Small intestine (tissue), 7 donors: ENCODE measurements around the gene LRRC25. TPM values are rescaled to one million over a fixed set of nuclear protein-coding genes. Genes with fewer than 3 reads are reported as not detected.
"Not testable (repeated sequence)": the region's sequence is repeated elsewhere in the genome, so short reads cannot be mapped to it uniquely, and the experiment has no call there.

Experiments used
- DNase-seq, 2 donors: peaks; one replicate each; pipeline versions ENCODE4 v3.0.0 to v3.0.0-alpha.2; 2013
- FAIRE-seq: peaks from 2 replicates; lab custom pipeline; 2012; peaks lifted over from hg19 to GRCh38; lab: Jason Lieb, UNC
- H3K27ac ChIP-seq, 3 donors: one replicate each; pipeline ENCODE4 v1.5.1; 2013; ENCODE audit warnings: low read length in 2 of 3, mild to moderate bottlenecking in 2 of 3, control low read depth in 1 of 3, inconsistent platforms in 1 of 3, low read depth in 1 of 3, moderate library complexity in 1 of 3
- H3K27me3 ChIP-seq, 3 donors: one replicate each; pipeline ENCODE4 v1.6.1; 2013; ENCODE audit warnings: low read length in 3 of 3, inconsistent platforms in 1 of 3; ENCODE audit not compliant: control insufficient read depth in 3 of 3, insufficient read depth in 3 of 3
- H3K36me3 ChIP-seq, 3 donors: one replicate each; pipeline ENCODE4 v1.6.1; 2013; ENCODE audit warnings: low read length in 3 of 3, inconsistent platforms in 1 of 3, low read depth in 1 of 3, mild to moderate bottlenecking in 1 of 3, moderate library complexity in 1 of 3; ENCODE audit not compliant: control insufficient read depth in 3 of 3, insufficient read depth in 2 of 3
- H3K4me1 ChIP-seq, 3 donors: one replicate each; pipeline ENCODE4 v1.6.1; 2013; ENCODE audit warnings: low read length in 2 of 3, inconsistent platforms in 1 of 3, low read depth in 1 of 3, mild to moderate bottlenecking in 1 of 3, moderate library complexity in 1 of 3; ENCODE audit not compliant: control insufficient read depth in 3 of 3, insufficient read depth in 2 of 3
- H3K4me3 ChIP-seq, 3 donors: one replicate each; pipeline ENCODE4 v1.5.1; 2013; ENCODE audit warnings: low read length in 3 of 3, control low read depth in 1 of 3, inconsistent platforms in 1 of 3, low read depth in 1 of 3, mild to moderate bottlenecking in 1 of 3, moderate library complexity in 1 of 3
- H3K9me3 ChIP-seq, 2 donors: one replicate each; pipeline ENCODE4 v1.6.1; 2013; ENCODE audit warnings: low read depth in 1 of 2, low read length in 1 of 2; ENCODE audit not compliant: control insufficient read depth in 2 of 2, insufficient read depth in 1 of 2
- WGBS, 3 donors: extraction: QIAGEN DNeasy Blood & Tissue Kit; methylation state at CpG; one replicate each; pipeline ENCODE4 v1.1.7; 2013; 5-methylcytosine and 5-hydroxymethylcytosine counted together
- polyA plus RNA-seq, 4 donors: library from polyadenylated mRNA; stranded (reverse) in 3 of 4; unstranded in 1 of 4; fragments of 200-250 nt in 3 of 4; fragments of 120-200 nt in 1 of 4; gene quantifications; one replicate each; pipeline versions ENCODE4 v1.2.1 to v1.2.3, GENCODE V29; 2013
- donor health status: healthy with polysubstance abuse.
- donor health status: control.
- donor health status: control.
- donor health status: Bipolar disorder and iron deficiency.
- donor health status: healthy.

Gene LRRC25
- polyA plus RNA-seq, 4 donors = 0.89 to 5.1 (median 3.4) TPM

GRCh38 chr19:18348818-18349339 is 48.5 kb downstream of the LRRC25 start:
- H3K36me3 ChIP-seq = peaks cover 4 to 85% (median 5%) of the 10 kb centered on the region in 3 donors
- not testable (repeated sequence) for DNase-seq, H3K4me1 ChIP-seq, H3K27ac ChIP-seq, H3K9me3 ChIP-seq, FAIRE-seq, H3K27me3 ChIP-seq, H3K4me3 ChIP-seq
- 79 to 92% (median 90%) methylated on average over 6 of the region's 6 CpGs for WGBS, 3 donors

DNA sequence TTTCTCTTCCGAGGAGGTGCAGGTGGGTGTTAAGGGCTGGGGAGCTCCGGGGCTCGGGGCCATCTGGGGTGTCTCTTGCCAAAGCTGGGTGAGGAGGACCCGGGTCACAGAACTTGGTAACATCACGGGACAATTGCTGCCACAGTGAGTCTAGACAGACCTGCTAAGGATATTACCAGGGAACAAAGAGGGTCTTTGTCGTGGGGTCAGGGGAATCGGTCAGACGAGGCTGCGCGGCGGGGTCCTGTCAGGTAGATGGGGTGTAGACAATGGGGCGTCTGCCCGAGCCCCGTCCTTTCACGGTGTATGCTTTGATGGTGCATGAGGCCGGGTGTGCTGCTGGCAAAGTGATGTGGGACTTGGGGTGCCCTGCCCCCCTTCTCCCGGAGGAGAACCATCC is 49.3 kb downstream of the LRRC25 start:
- no peaks in the 10 kb centered on the region for H3K9me3 ChIP-seq
- H3K4me3 ChIP-seq = no peak overlapping the region
- WGBS, 3 donors = 88 to 95% (median 91%) methylated on average over 17 of the region's 17 CpGs
- H3K27ac ChIP-seq = no peak overlapping the region
- DNase-seq = no peak
- H3K27me3 ChIP-seq = no peaks in the 10 kb centered on the region
- H3K36me3 ChIP-seq = peaks cover 4 to 87% (median 7%) of the 10 kb centered on the region in 3 donors
- FAIRE-seq = no peak
- peaks cover 0 to 3% (median 0%) of the 10 kb centered on the region in 3 donors for H3K4me1 ChIP-seq

GRCh38 chr19:18346091-18346490 is 51.3 kb downstream of the LRRC25 start:
- no peak for DNase-seq
- 60 to 70% (median 69%) methylated on average over 8 of the region's 8 CpGs for WGBS, 3 donors
- Histone ChIP-seq H3K9me3 (no peaks in the 10 kb centered on the region), H3K4me3 (no peak overlapping the region), H3K27me3 (no peaks in the 10 kb centered on the region), H3K27ac (no peak overlapping the region), H3K36me3 (peaks cover 4 to 89% (median 7%) of the 10 kb centered on the region in 3 donors), H3K4me1 (peaks cover 0 to 16% (median 0%) of the 10 kb centered on the region in 3 donors)
- FAIRE-seq = no peak

DNA sequence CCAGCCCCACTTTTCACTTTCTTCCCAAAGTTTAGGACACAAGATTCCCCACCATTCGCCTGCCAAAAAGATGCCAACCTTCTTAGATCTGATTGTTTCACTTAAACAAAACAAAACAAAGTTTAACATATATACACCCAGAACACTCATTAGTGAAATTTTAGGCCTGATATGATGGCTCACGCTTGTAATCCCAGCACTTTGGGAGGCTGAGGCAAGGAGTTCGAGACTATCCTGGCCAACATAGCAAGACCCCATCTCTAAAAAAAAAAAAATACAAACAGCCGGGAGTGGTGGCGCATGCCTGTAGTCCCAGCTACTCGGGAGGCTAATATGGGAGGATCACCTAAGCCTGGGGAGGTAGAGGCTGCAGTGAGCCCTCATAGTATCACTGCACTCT is 52.1 kb downstream of the LRRC25 start:
- Histone ChIP-seq H3K27me3 (no peaks in the 10 kb centered on the region), H3K36me3 (peaks cover 4 to 81% (median 7%) of the 10 kb centered on the region in 3 donors), H3K4me3 (no peak overlapping the region), H3K9me3 (no peaks in the 10 kb centered on the region), H3K27ac (no peak overlapping the region), H3K4me1 (peaks cover 0 to 16% (median 0%) of the 10 kb centered on the region in 3 donors)
- FAIRE-seq (no peak), DNase-seq (no peak)
- WGBS, 3 donors = 93 to 95% (median 94%) methylated on average over 6 of the region's 6 CpGs

DNA sequence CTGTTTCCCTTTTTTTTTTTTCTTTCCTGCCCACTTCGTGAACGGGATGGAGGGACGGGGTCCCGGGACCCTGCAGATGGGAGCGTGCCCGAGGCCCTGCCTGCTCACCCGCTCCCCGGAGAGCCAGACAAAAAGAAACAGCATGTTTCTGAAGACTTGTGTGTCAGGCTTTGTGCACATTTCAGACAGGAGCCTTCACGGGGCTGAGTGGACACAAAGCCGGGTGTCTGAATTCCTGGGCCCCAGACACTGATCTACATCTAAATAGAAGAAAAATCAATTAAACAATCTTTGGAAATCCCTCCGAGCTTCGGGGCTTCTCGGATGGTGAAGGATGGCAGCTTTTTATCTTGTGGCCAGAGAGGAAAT is 52.9 kb downstream of the LRRC25 start:
- Histone ChIP-seq H3K36me3 (peaks cover 4 to 75% (median 7%) of the 10 kb centered on the region in 3 donors), H3K27ac (no peak overlapping the region), H3K4me3 (no peak overlapping the region), H3K27me3 (no peaks in the 10 kb centered on the region), H3K4me1 (peaks cover 0 to 23% (median 0%) of the 10 kb centered on the region in 3 donors), H3K9me3 (no peaks in the 10 kb centered on the region)
- DNase-seq = no peak
- FAIRE-seq = no peak
- 64 to 78% (median 72%) methylated on average over 13 of the region's 13 CpGs for WGBS, 3 donors

- H3K27ac ChIP-seq = peak overlapping the region in 2 of 3 donors; percentile 24 to 48
- DNase-seq (no peak), FAIRE-seq (no peak)
- WGBS, 3 donors = 82 to 83% (median 82%) methylated on average over 8 of the region's 8 CpGs
- peaks cover 4 to 55% (median 7%) of the 10 kb centered on the region in 3 donors for H3K36me3 ChIP-seq
- peaks cover 0 to 36% (median 0%) of the 10 kb centered on the region in 3 donors for H3K4me1 ChIP-seq
- H3K4me3 ChIP-seq = peak overlapping the region in 2 of 3 donors; percentile 6 to 12
- no peaks in the 10 kb centered on the region for H3K27me3 ChIP-seq
- no peaks in the 10 kb centered on the region for H3K9me3 ChIP-seq
Measured at GRCh38 chr19:18342090-18342632, 55.3 kb downstream of the LRRC25 start.

Other genes with a start within 250 kb of the LRRC25 start
- gene PIK3R2, start 244.5 kb downstream of the LRRC25 start, polyA plus RNA-seq = 10 to 100 TPM in 2 of 4 donors, 1 to 10 TPM in 2; 1.6 to 71.3 (median 8.1) TPM
- gene IFI30, start 223.8 kb downstream of the LRRC25 start, polyA plus RNA-seq = 100 to 1,000 TPM in 2 of 4 donors, 10 to 100 TPM in 2; 51.9 to 480 (median 135) TPM
- gene MPV17L2, start 204.4 kb downstream of the LRRC25 start, polyA plus RNA-seq = 10 to 100 TPM in 3 of 4 donors, 1 to 10 TPM in 1; 6.0 to 25.9 (median 17.2) TPM
- gene RAB3A, start 193.6 kb downstream of the LRRC25 start, polyA plus RNA-seq = 1 to 10 TPM in 3 of 4 donors, under 1 TPM in 1; 0.81 to 6.0 (median 1.9) TPM
- gene PDE4C, start 171.2 kb downstream of the LRRC25 start, polyA plus RNA-seq = 1 to 10 TPM in 1 of 4 donors, under 1 TPM in 1, not detected in 2; 0.52 to 1.1 TPM
- 10 to 100 TPM in 1 of 4 donors, 1 to 10 TPM in 3; 1.5 to 15.2 (median 4.9) TPM for gene IQCN, start 123.2 kb downstream of the LRRC25 start, polyA plus RNA-seq
- gene JUND, start 116.0 kb downstream of the LRRC25 start, polyA plus RNA-seq = 100 to 1,000 TPM; 129 to 211 (median 162) TPM
- 100 to 1,000 TPM; 102 to 269 (median 186) TPM for gene LSM4, start 74.5 kb downstream of the LRRC25 start, polyA plus RNA-seq
- 10 to 100 TPM; 29.1 to 77.9 (median 38.6) TPM for gene PGPEP1, start 57.0 kb downstream of the LRRC25 start, polyA plus RNA-seq
- 10 to 100 TPM in 3 of 4 donors, 1 to 10 TPM in 1; 4.5 to 41.5 (median 20.1) TPM for gene GDF15, start 11.5 kb downstream of the LRRC25 start, polyA plus RNA-seq
- gene SSBP4, start 21.8 kb upstream of the LRRC25 start, polyA plus RNA-seq = 100 to 1,000 TPM in 1 of 4 donors, 10 to 100 TPM in 3; 15.9 to 117 (median 44.2) TPM
- gene ISYNA1, start 40.5 kb upstream of the LRRC25 start, polyA plus RNA-seq = 10 to 100 TPM in 2 of 4 donors, 1 to 10 TPM in 2; 4.5 to 72.1 (median 9.3) TPM
- gene ELL, start 124.4 kb upstream of the LRRC25 start, polyA plus RNA-seq = 10 to 100 TPM in 2 of 4 donors, 1 to 10 TPM in 2; 8.6 to 12.2 (median 10.4) TPM
- 100 to 1,000 TPM; 144 to 189 (median 180) TPM for gene FKBP8, start 146.0 kb upstream of the LRRC25 start, polyA plus RNA-seq
- gene KXD1, start 160.2 kb upstream of the LRRC25 start, polyA plus RNA-seq = 10 to 100 TPM; 58.8 to 81.3 (median 75.2) TPM
- 1,000 to 10,000 TPM in 2 of 4 donors, 100 to 1,000 TPM in 2; 741 to 1,139 (median 935) TPM for gene UBA52, start 174.2 kb upstream of the LRRC25 start, polyA plus RNA-seq
- gene REX1BD, start 191.2 kb upstream of the LRRC25 start, polyA plus RNA-seq = 100 to 1,000 TPM in 1 of 4 donors, 10 to 100 TPM in 3; 46.1 to 102 (median 65.9) TPM
- 10 to 100 TPM in 1 of 4 donors, 1 to 10 TPM in 2, not detected in 1; 2.0 to 22.3 (median 6.5) TPM for gene CRLF1, start 209.2 kb upstream of the LRRC25 start, polyA plus RNA-seq
- 1 to 10 TPM in 3 of 4 donors, not detected in 1; 1.3 to 8.5 (median 1.6) TPM for gene TMEM59L, start 215.2 kb upstream of the LRRC25 start, polyA plus RNA-seq
- 1 to 10 TPM; 1.6 to 5.2 (median 3.5) TPM for gene KLHL26, start 239.4 kb upstream of the LRRC25 start, polyA plus RNA-seq